NCI-H446 (cell line): ENCODE results near the gene LARGE1.
"Not testable (repeated sequence)": the region's sequence is repeated elsewhere in the genome, so short reads cannot be mapped to it uniquely, and the experiment has no call there.

ENCODE experiments used
- DNase-seq, 2 experiments: peaks; one replicate each; lab custom pipeline; 2025; lab: John Stamatoyannopoulos, UW

The LARGE1 gene

DNA sequence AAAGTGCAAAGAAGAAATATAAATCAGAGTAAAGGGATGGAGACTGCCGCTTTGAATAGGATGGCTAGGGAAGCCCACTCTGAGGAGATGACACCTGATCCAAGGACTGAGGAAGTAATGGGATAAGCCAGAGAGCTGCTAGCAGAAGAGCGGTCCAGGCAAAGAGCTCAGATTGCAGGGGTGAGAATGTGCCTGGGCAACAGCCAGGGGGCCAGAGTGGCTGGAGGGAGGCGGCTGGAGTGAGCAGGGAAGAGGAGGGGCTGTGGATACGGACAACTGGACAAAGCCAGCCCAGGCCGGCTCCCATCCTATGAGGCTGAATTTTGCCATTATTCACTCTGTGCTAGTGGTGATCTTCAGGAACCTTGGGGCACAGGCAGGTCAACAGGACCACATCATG is 501.8 kb downstream of the LARGE1 start:
- DNase-seq, result no peak

- DNase-seq, result no peak
Observed at GRCh38 chr22:33415401-33415800, 504.9 kb downstream of the LARGE1 start.

DNA sequence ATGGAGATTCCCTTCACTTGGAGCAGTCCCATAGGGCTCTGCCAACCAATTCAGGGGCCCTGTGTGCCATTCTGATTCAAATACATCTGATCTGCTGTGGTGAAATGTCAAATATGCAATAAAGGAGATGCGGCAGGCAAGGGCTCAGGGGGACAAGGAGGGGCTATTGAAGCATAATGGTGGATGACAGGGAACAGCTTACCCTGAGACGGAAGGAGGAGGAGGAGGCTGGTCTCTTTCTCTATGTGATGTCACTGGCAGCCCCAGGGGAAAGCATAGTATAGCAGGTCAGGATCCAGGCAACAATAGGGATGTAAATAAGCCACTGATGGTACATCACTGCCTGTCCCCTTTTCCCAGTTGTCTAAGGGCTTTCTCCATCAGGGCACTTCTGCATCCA is 511.2 kb downstream of the LARGE1 start:
- no peak for DNase-seq

DNA sequence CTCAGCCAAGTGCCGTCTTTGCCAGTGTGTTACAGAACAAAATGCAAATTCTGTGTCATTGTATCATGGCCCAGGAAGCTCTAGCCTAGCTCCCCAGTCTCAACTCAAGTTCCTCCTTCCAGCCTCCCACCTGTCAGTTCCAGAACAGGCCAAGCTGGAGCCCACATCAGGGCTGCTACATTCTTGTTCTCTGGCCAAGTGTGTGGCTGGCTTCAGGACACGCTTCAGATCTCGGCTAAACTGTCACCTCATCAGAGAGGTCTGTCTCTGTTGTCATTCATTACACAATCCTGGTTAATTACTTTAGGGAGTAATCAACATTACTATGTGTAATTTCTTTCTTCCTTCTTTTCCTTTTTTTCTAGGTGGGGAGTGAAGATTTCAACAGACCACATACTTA is 515.1 kb downstream of the LARGE1 start:
- no peak for DNase-seq

GRCh38 chr22:33404723-33405122 is 515.6 kb downstream of the LARGE1 start:
- DNase-seq, result no peak

DNA sequence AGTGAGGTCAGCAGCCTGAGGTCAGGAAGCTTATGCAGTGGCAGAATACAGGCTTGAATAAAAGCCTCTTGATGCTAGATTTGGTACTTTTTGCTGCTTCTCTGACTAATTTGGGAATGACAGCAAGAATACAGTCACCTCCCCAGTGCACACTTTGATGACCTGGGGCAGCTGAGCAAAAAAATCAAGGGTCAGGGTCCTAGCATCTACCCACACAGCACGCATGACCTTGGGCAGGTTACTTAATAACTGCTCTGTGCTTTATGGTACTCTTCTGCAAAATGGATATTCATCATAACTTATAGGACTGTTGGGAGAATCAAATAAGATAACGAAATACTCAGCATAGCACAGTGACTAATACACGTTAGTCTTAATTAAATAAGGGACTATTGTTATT is 518.0 kb downstream of the LARGE1 start:
- no peak for DNase-seq

DNA sequence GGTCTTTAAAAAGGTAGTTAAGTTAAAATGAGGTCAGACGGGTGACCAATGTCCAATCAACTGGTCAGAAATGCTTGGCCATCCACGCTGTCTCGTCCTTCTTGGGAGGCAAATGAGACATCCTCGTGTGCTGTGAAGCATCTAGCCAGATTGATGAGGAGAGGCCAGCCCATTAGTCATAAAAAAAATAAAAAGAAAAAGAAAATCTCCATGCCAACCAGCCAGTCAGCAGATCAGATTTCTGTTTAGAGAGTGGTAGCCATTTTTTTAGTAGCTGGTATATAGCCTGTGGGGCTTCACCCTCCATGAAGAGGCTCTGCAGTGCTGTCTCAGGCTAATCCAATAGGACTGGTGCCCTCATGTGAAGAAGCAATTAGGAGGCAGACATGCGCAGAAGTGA is 519.0 kb downstream of the LARGE1 start:
- no peak for DNase-seq

DNA sequence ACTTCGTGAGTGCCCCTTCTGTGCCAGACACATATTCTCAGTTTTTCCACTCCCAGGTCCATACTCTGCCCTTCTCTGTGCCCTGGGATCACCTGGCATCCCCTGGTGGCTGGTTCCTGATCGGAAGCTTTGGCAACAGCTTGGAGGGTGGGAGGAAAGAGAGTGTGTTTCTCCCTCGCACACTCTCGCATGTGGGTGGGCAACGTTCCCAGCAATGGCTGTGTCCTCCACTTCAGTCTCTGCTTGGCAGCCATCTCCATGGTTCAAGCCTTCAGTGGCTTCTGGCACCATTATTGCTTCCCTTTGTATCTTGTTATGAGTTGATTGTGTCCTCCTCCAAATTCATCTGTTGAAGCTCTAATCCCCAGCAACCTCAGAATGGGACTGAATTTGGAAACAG is 519.4 kb downstream of the LARGE1 start:
- DNase-seq, result no peak

DNA sequence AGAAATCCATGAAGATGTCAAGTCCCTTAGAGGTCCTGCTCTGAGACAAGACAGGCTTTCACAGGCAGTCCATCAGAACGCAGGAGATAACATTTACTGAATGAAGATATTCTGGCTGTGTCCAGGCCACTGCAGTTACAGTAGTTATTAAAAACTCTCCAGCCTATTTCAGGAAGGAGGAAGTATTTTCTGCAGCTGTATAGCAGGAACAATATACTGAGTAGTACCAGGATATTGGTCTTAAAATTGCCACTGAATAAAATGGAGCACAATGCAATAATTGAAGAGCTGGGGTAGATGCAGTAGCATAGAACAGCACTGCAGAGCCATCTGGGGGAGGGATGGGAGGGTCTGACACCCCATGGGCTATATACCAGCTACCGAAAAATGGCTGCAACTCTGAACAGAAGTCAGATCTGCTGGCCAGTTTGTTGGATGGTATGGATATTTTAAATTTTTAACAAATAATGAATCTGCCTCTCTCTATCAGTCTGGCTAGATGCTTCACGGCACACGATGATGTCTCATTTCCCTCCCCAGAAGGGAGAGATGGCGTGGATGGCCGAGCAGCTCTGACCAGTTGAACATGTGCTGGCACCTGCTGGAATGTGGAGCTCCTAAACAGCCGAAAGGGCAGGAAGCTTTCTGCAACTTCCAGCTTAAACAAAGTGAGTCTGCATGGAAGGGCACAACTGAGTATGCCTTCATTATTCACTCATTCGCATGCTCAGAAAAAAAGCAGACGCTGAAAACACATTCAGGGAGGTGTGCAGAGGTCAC is 520.0 kb downstream of the LARGE1 start:
- DNase-seq, result no peak

GRCh38 chr22:33397381-33397907 is 522.8 kb downstream of the LARGE1 start:
- DNase-seq, result no peak

GRCh38 chr22:33393432-33393831 is 526.8 kb downstream of the LARGE1 start:
- no peak for DNase-seq

DNA sequence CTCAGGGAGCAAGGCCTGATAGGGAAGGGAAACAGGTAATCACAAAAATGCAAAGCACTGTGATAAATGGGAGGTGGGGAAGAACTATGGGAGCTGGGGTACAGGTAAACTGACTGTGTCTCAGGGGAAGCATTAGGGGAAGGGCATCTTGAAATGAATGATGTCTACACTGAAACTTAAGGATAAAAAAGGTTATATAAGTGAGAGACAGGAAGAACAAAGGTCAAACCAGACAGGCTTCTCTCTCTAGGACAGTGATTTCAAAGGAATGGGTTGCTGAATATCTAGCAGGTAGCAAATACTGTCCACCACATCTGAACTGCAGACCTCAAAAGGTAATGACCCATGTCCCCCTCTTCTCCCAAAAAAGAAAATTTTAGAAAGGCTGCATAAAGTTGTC is 529.0 kb downstream of the LARGE1 start:
- DNase-seq, result no peak

DNA sequence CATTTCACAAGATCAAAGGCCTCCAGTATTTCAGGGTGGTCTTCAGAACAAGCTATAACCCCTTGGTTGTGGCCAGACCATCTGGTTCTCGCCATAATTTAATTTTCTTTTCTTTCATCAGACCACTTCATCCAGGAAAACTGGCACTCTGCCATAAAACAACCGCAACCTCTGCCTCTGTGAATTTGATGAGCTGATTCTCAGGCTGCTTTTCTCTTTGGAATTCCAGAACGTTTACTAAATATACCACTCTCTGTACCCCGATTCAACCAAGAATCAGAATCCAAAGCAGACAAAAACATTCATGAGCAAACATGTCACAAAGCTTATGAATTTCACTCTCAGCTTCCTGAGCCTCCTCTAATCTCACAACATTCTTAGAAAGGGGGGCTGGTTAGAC is 530.3 kb downstream of the LARGE1 start:
- no peak for DNase-seq

DNA sequence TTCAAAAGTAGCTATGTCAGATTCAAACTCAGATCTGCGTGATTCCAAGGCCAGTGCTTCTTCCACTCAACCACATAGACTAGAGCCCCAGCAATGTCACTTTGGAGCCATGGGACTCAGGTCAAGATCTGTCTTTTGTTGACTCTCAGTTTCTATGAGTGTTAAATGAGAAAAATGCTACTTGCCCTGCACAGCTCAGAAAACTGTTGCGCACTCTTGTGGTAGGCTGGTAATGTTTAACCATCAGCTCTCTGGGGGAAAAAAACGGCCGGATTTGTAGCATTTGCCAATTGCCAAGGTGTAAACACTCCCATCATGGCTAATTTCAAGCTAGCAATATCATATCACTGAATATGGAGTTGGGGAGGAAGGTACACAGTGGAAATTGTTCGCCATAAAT is 534.0 kb downstream of the LARGE1 start:
- DNase-seq, result no peak

GRCh38 chr22:33385611-33386010 is 534.7 kb downstream of the LARGE1 start:
- no peak for DNase-seq

- DNase-seq, result no peak
Observed at GRCh38 chr22:33382436-33382835, 537.8 kb downstream of the LARGE1 start.

DNA sequence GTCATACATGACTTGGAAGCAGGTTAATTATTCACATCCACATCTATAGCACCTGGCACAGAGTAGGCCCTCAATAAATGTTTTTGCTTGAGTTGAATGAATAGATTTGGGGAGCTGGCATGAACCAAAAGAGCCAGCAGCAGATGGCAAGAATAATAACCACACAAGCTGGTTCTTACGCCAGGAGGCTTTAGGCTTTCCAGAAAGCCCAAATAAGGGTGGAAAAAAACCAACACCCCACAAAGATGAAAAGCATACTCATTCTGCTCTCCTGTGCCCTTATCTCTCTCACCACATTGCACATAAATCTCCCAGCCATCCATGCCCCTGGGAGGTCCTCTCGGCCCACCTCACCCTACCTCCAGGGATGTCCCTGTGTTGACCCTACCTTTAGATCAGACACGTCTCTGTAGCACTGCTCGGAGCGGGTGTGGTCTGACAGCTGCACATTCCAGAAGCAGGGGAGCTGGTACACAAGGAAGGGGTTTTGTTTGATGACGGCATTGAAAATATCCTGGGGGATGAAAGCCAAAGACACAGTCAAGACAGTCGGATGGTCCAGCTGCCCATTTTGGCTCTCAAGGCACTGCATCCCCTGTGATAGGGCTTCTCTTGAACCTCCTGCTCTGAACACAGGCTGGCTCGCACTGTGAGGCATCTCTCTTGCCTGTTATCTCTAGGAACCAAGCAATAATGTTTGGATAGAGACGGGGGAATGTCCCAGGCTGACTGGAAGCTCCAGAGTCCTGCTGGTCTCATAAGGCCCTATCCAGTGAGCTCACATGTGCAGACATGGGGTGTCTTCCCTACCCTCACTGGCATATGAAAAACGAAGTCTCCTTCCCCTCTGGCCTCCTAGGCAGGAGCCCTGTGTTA is 538.5 kb downstream of the LARGE1 start:
- no peak for DNase-seq

DNA sequence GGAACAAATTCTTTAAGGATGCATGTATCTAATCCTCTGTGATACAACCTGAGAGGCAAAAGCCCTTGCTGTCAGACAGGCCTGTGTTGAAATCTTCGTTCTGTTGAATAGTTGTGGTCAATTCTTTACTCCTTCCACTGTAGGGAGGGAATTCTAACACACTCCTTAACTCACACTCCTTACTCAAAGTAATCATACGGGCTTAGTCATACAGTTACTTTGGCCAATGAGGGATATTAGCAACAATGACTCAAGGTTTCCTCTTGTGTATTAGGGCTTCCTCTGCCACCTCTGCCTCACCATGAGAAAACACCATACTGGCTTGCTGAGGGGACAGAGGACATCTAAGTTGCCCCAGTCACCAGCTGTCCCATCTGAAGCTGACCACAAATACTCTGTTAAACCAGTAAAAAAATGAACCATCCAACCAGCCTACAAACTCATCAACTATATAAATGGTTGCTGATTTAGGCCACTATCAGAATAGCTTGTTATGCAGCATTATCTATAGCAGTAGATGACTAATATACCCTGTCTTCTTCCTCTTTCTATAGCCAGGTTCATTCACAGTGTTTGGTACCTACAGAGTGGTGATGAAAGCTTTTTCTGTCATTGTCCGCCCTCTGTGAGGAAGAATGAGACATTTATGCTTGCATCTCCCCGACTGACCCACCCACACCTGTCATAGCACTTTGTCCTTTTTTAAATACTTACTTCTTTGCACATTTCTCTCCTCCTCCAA is 539.3 kb downstream of the LARGE1 start:
- DNase-seq, result no peak

- DNase-seq, result no peak
Observed at GRCh38 chr22:33379836-33380235, 540.4 kb downstream of the LARGE1 start.

- DNase-seq, result no peak
Observed at GRCh38 chr22:33372875-33373274, 547.4 kb downstream of the LARGE1 start.

- not testable (repeated sequence) for DNase-seq
Observed at GRCh38 chr22:33363256-33363655, 557.0 kb downstream of the LARGE1 start.

- DNase-seq, result no peak
Observed at GRCh38 chr22:33362702-33363101, 557.6 kb downstream of the LARGE1 start.
